Stimulated activated naive B cell treated with anti-CD40 and anti-IgM and Interleukin-4, amounts not matched to agents 10 μg/mL and 1 μg/mL and 100 μg/mL, for 72 hours (primary cell): ENCODE measurements around the gene WDR47.

Experiments used
- ATAC-seq, 2 donors: fragments of 150-1000 bp; cut with Tn5 transposase; replicated peaks; 2 replicates each; pipeline ENCODE4 v1.10.0; 2021; ENCODE audit warnings: moderate library complexity in 1 of 2
- DNase-seq: peaks from one replicate; pipeline ENCODE4 v3.0.0; 2021
- H3K27ac Mint-ChIP-seq: one replicate; pipeline ENCODE4 v1.8.0; 2022; ENCODE audit warnings: mild to moderate bottlenecking, mixed read lengths
- H3K27me3 Mint-ChIP-seq, 2 donors: one replicate each; pipeline ENCODE4 v1.8.0; 2022; ENCODE audit warnings: mixed read lengths in 2 of 2
- H3K36me3 Mint-ChIP-seq, 2 donors: one replicate each; pipeline ENCODE4 v1.8.0; 2022; ENCODE audit warnings: mixed read lengths in 2 of 2, mild to moderate bottlenecking in 1 of 2
- H3K4me1 Mint-ChIP-seq, 2 donors: one replicate each; pipeline ENCODE4 v1.8.0; 2022; ENCODE audit warnings: mixed read lengths in 2 of 2, mild to moderate bottlenecking in 1 of 2
- H3K4me3 Mint-ChIP-seq, 2 donors: one replicate each; pipeline ENCODE4 v1.8.0; 2022; ENCODE audit warnings: mild to moderate bottlenecking in 2 of 2, mixed read lengths in 2 of 2, moderate library complexity in 1 of 2
- H3K9me3 Mint-ChIP-seq, 2 donors: one replicate each; pipeline ENCODE4 v1.8.0; 2022; ENCODE audit warnings: mixed read lengths in 2 of 2, mild to moderate bottlenecking in 1 of 2

The WDR47 gene

GRCh38 chr1:109041621-109042468 lies at the start of gene WDR47:
Gene WDR47, minus strand, starts transcription at chr1:109042102. Its CDS starts 18,590 bp downstream, at chr1:109023512.
- H3K27ac Mint-ChIP-seq, result peak within 1 kb of the TSS; percentile 87
- DNase-seq (peak; percentile 94), ATAC-seq (peak; percentile 97 to 99)
- peaks cover 6 to 21% of the 10 kb centered on the region in 2 donors for H3K4me1 Mint-ChIP-seq
- H3K4me3 Mint-ChIP-seq, result peak within 1 kb of the TSS; percentile 88 to 96
- no peaks in the 10 kb centered on the region for H3K9me3 Mint-ChIP-seq
- H3K36me3 Mint-ChIP-seq, result no peaks in the 10 kb centered on the region
- H3K27me3 Mint-ChIP-seq, result no peaks in the 10 kb centered on the region

GRCh38 chr1:109091078-109091838 lies 49.4 kb upstream of the WDR47 start:
- ATAC-seq (peak; percentile 71 to 74), DNase-seq (no peak)
- no peaks in the 10 kb centered on the region for H3K9me3 Mint-ChIP-seq
- peaks cover 11 to 25% of the 10 kb centered on the region in 2 donors for H3K4me1 Mint-ChIP-seq
- peak overlapping the region; percentile 92 to 96 for H3K4me3 Mint-ChIP-seq
- no peaks in the 10 kb centered on the region for H3K27me3 Mint-ChIP-seq
- H3K27ac Mint-ChIP-seq, result peak overlapping the region; percentile 93
- H3K36me3 Mint-ChIP-seq, result peaks cover 13 to 20% of the 10 kb centered on the region in 2 donors

GRCh38 chr1:109090196-109091077 lies 48.5 kb upstream of the WDR47 start, which contains the start of gene TMEM167B:
Gene TMEM167B, plus strand, starts transcription at chr1:109090764. Its CDS starts 109 bp downstream, at chr1:109090873.
- ATAC-seq (peak; percentile 87 to 91), DNase-seq (peak; percentile 88)
- Mint-ChIP-seq H3K4me1 (peaks cover 11 to 25% of the 10 kb centered on the region in 2 donors), H3K4me3 (peak within 1 kb of the TSS; percentile 92 to 96), H3K36me3 (peaks cover 13 to 20% of the 10 kb centered on the region in 2 donors), H3K27me3 (no peaks in the 10 kb centered on the region), H3K27ac (peak within 1 kb of the TSS; percentile 93), H3K9me3 (no peaks in the 10 kb centered on the region)

- H3K9me3 Mint-ChIP-seq, result no peaks in the 10 kb centered on the region
- no peak for ATAC-seq
- peaks cover 11 to 25% of the 10 kb centered on the region in 2 donors for H3K4me1 Mint-ChIP-seq
- peak overlapping the region; percentile 92 to 96 for H3K4me3 Mint-ChIP-seq
- H3K27me3 Mint-ChIP-seq, result no peaks in the 10 kb centered on the region
- no peak for DNase-seq
- peak overlapping the region; percentile 93 for H3K27ac Mint-ChIP-seq
- peaks cover 13 to 20% of the 10 kb centered on the region in 2 donors for H3K36me3 Mint-ChIP-seq
These were observed 47.5 kb upstream of the WDR47 start for GRCh38 chr1:109089242-109090015.

GRCh38 chr1:109084563-109085517 lies 42.9 kb upstream of the WDR47 start:
- no peak overlapping the region for H3K4me3 Mint-ChIP-seq

GRCh38 chr1:109083923-109084322 lies 42.0 kb upstream of the WDR47 start:
- DNase-seq (no peak), ATAC-seq (no peak)
- no peak overlapping the region for H3K4me3 Mint-ChIP-seq
- peaks cover 0 to 4% of the 10 kb centered on the region in 2 donors for H3K36me3 Mint-ChIP-seq
- H3K9me3 Mint-ChIP-seq, result no peaks in the 10 kb centered on the region
- peaks cover 0 to 3% of the 10 kb centered on the region in 2 donors for H3K27me3 Mint-ChIP-seq
- H3K27ac Mint-ChIP-seq, result no peak overlapping the region
- H3K4me1 Mint-ChIP-seq, result no peaks in the 10 kb centered on the region

More at GRCh38 chr1:109084563-109085517, 42.9 kb upstream of the WDR47 start:
- Mint-ChIP-seq H3K27me3 (peaks cover 0 to 3% of the 10 kb centered on the region in 2 donors), H3K36me3 (peaks cover 2 to 12% of the 10 kb centered on the region in 2 donors), H3K9me3 (no peaks in the 10 kb centered on the region), H3K4me1 (peaks cover 1 to 2% of the 10 kb centered on the region in 2 donors), H3K27ac (no peak overlapping the region)
- DNase-seq (no peak), ATAC-seq (peak; percentile 12 to 18)

- Mint-ChIP-seq H3K9me3 (no peaks in the 10 kb centered on the region), H3K36me3 (peaks cover 0 to 3% of the 10 kb centered on the region in 2 donors), H3K27ac (no peak overlapping the region), H3K4me1 (no peaks in the 10 kb centered on the region), H3K27me3 (peaks cover 0 to 3% of the 10 kb centered on the region in 2 donors), H3K4me3 (no peak overlapping the region)
- ATAC-seq (no peak), DNase-seq (no peak)
These were observed 41.6 kb upstream of the WDR47 start for GRCh38 chr1:109083501-109083900.

- Mint-ChIP-seq H3K9me3 (no peaks in the 10 kb centered on the region), H3K27me3 (peaks cover 0 to 3% of the 10 kb centered on the region in 2 donors), H3K36me3 (peaks cover 2 to 9% of the 10 kb centered on the region in 2 donors), H3K4me1 (peaks cover 0 to 5% of the 10 kb centered on the region in 2 donors), H3K4me3 (no peak overlapping the region), H3K27ac (no peak overlapping the region)
- ATAC-seq, result no peak
- DNase-seq, result no peak
These were observed 38.7 kb upstream of the WDR47 start for GRCh38 chr1:109080441-109081082.

GRCh38 chr1:109079240-109079622 lies 37.3 kb upstream of the WDR47 start:
- ATAC-seq (no peak), DNase-seq (no peak)
- Mint-ChIP-seq H3K27me3 (peaks cover 0 to 3% of the 10 kb centered on the region in 2 donors), H3K4me1 (peaks cover 3 to 9% of the 10 kb centered on the region in 2 donors), H3K9me3 (no peaks in the 10 kb centered on the region), H3K27ac (no peak overlapping the region), H3K4me3 (no peak overlapping the region), H3K36me3 (peaks cover 3 to 11% of the 10 kb centered on the region in 2 donors)

GRCh38 chr1:109078317-109078716 lies 36.4 kb upstream of the WDR47 start:
- DNase-seq, result no peak
- Mint-ChIP-seq H3K27ac (no peak overlapping the region), H3K27me3 (peaks cover 0 to 3% of the 10 kb centered on the region in 2 donors), H3K9me3 (no peaks in the 10 kb centered on the region), H3K36me3 (peaks cover 4 to 12% of the 10 kb centered on the region in 2 donors), H3K4me1 (peaks cover 5 to 9% of the 10 kb centered on the region in 2 donors), H3K4me3 (no peak overlapping the region)
- ATAC-seq, result no peak

- no peaks in the 10 kb centered on the region for H3K9me3 Mint-ChIP-seq
- DNase-seq (peak; percentile 94), ATAC-seq (peak; percentile 100)
- peaks cover 0 to 3% of the 10 kb centered on the region in 2 donors for H3K27me3 Mint-ChIP-seq
- peaks cover 5 to 11% of the 10 kb centered on the region in 2 donors for H3K4me1 Mint-ChIP-seq
- peak within 1 kb of the TSS; percentile 99 for H3K27ac Mint-ChIP-seq
- peak within 1 kb of the TSS; percentile 98 to 100 for H3K4me3 Mint-ChIP-seq
- peaks cover 9 to 21% of the 10 kb centered on the region in 2 donors for H3K36me3 Mint-ChIP-seq
These were observed 33.9 kb upstream of the WDR47 start, which contains the start of gene TAF13 for GRCh38 chr1:109075531-109076490. Gene TAF13, minus strand, starts transcription at chr1:109076003. Its CDS starts 56 bp downstream, at chr1:109075947.
